Right lobe of liver (tissue), 4 donors: Measurements from ENCODE around the gene NFATC4.

Experiments used
- POLR2A ChIP-seq: fragments of 450-650 bp; IDR thresholded peaks from one replicate; pipeline ENCODE4 v1.6.1; 2017; ENCODE audit warnings: antibody characterized with exemption, mild to moderate bottlenecking
- TF ChIP-seq, protein P1 (sequence below), 4 donors: fragments of 200-600 bp in 3 of 4; fragments of 450-650 bp in 1 of 4; IDR thresholded peaks; one replicate each; pipeline versions ENCODE4 v1.5.1 to v1.8.0; 2016 to 2022; ENCODE audit warnings: antibody characterized with exemption in 4 of 4, mild to moderate bottlenecking in 2 of 4
- donor health status: DM: no; HTN: no; CAD: no.
- donor health status: DM: no; HTN: no; CAD: no.
- donor health status: DM: no; HTN: yes; CAD: no.

DNA sequence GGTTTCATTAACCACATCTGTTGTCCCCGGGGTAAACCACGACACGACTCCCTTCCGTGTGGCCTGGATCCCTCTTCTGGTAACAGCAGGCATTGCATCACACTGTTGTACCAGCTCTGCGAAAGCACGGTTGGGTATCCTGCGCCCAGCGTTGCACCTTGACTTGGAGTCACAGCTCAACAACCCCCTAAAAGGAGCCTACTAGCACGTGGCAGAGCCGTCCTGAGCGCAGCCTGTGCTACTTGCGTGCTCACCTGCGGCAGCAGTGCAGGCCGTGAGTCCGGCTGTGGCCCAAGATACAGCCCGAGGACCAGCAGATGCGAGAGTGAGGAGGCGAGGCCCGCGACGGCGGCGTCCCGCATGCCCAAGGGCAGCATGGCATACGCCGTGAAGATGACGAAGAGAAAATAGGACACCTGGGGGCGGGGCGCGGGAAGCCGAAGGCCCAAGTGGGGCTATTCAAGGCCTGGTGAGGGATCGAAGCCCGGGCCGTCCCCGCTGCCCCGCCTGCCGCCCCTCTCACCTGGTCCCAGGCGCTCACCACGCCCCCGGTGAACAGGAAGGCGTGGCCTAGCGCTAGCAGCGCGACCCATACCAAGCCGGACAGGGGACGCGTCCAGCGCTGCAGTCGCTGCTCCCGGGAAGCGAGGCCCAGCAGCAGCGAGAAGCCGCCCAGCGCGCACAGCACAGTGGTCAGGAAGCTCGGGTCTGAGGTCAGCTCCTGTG, 35.6 kb upstream of the NFATC4 start:
- TF ChIP-seq, protein P1, sequence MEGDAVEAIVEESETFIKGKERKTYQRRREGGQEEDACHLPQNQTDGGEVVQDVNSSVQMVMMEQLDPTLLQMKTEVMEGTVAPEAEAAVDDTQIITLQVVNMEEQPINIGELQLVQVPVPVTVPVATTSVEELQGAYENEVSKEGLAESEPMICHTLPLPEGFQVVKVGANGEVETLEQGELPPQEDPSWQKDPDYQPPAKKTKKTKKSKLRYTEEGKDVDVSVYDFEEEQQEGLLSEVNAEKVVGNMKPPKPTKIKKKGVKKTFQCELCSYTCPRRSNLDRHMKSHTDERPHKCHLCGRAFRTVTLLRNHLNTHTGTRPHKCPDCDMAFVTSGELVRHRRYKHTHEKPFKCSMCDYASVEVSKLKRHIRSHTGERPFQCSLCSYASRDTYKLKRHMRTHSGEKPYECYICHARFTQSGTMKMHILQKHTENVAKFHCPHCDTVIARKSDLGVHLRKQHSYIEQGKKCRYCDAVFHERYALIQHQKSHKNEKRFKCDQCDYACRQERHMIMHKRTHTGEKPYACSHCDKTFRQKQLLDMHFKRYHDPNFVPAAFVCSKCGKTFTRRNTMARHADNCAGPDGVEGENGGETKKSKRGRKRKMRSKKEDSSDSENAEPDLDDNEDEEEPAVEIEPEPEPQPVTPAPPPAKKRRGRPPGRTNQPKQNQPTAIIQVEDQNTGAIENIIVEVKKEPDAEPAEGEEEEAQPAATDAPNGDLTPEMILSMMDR (IDR thresholded peaks at IDR 0.05): peak; percentile 56 to 68 (median 64)
- no peak for TF ChIP-seq POLR2A
